GM18526 (cell line): ENCODE results near the gene DPYD.

Source experiments
- POLR2A ChIP-seq: IDR thresholded peaks from 3 replicates; pipeline ENCODE4 v1.6.1; 2011; ENCODE audit not compliant: insufficient read length; ENCODE audit errors: extremely low read depth

Gene DPYD

GRCh38 chr1:97190326-97190725 lies 730.5 kb downstream of the DPYD start:
- no peak for TF ChIP-seq POLR2A

GRCh38 chr1:97186381-97186780 lies 734.5 kb downstream of the DPYD start:
- no peak for TF ChIP-seq POLR2A

DNA sequence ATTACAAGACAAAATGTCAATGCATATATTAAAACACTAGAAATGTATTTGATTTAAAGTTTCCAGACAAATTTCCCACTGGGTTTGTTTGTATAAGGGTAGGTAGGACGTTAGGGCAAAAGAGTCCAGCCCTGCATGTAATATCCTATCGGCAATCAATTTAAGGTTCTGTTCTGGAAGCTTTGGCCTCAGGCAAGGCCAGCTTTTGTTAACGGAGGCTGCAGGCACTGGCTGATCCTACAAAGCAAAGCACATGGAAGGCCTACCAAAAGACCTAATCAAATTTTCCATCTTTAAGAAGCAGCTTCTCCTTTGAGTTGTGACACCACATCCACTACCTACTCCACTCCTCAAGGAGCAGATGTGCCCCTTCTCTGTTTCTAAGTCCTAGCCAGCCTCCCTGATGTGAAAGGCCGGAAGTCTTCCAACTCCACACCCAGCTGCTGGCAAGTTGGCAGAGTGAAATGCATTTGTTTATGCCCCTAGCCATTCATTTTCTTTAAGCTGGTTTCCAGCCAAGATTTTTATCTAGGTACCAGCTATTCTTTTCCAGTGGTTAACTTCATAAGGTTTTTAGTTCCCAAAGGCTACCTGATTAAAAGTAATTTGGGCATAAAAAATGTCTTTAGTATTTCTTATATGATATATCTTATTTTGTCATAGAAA lies 746.7 kb downstream of the DPYD start:
- TF ChIP-seq POLR2A, result no peak

DNA sequence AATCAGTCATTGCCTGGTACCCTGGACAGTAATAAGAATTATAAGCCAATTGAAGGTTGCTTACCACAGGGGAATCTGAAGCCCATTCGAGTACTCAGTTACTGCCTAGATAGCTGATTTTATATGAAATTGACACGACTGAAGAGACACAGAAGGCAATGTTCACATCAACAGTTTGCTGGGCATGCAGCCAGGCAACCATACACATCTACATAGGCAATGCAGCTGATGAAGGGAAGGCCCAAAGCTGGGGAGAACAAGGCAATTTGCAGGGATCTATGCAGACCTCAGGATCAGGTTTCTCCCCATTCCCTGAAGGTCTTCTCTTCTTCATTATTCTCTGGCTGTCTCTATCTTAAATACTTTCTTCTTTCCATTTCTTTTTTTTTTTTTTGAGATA lies 750.5 kb downstream of the DPYD start:
- no peak for TF ChIP-seq POLR2A

DNA sequence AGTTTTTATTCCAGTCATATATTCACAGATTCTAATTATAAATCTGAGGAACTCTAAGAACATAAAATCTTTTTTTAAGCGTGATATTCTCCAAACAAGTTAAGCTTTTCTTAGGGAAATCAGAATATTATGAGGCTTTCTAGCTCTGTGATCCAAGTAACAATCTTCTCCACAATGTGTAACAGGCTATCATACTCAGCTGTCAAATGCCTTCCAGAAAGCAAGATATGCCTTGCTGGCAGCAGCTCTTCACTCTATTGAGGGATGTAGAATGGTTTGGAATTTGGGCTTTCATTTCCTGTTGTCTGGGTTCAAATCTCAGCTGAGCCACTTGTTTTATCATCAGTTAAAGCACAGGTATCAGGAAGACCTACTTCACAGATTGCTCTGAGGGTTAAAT lies 752.8 kb downstream of the DPYD start:
- TF ChIP-seq POLR2A, result no peak

- TF ChIP-seq POLR2A, result no peak
Observed at GRCh38 chr1:97167246-97167645, 753.6 kb downstream of the DPYD start.

GRCh38 chr1:97166626-97167025 lies 754.2 kb downstream of the DPYD start:
- no peak for TF ChIP-seq POLR2A

DNA sequence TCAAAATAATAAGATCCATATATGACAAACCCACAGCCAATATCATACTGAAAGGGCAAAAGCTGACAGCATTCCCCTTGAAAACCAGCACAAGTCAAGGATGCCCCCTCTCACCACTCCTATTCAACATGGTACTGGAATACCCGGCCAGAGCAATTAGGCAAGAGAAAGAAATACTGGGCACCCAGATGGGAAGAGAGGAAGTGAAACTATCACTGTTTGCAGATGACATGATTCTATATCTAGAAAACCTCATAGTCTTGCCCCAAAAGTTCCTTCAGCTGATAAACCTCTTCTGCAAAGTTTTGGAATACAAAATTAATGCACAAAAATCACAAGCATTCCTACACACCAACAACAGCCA lies 756.6 kb downstream of the DPYD start:
- no peak for TF ChIP-seq POLR2A

GRCh38 chr1:97163591-97164275 lies 757.1 kb downstream of the DPYD start:
- no peak for TF ChIP-seq POLR2A

GRCh38 chr1:97160818-97161217 lies 760.0 kb downstream of the DPYD start:
- TF ChIP-seq POLR2A, result no peak

DNA sequence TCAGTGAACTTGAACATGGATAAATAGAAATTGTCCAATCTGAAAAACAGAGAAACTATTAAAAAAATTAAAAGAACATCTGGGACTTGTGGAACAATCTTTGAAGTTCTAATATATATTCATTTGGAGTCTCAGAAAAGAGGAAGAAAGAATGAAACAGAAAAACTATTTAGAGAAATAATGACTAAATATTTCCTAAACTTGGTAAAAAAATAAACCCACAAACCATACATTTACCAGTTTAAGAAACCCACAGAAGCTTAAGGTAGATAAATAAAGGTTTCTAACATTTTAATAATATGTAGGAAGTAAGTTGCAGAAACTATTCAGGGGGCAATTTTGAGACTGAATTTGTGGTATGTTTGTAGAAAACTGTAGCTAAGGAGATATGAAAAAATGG lies 761.5 kb downstream of the DPYD start:
- no peak for TF ChIP-seq POLR2A

- TF ChIP-seq POLR2A, result no peak
Observed at GRCh38 chr1:97158691-97159096, 762.1 kb downstream of the DPYD start.

- TF ChIP-seq POLR2A, result no peak
Observed at GRCh38 chr1:97157991-97158390, 762.8 kb downstream of the DPYD start.

DNA sequence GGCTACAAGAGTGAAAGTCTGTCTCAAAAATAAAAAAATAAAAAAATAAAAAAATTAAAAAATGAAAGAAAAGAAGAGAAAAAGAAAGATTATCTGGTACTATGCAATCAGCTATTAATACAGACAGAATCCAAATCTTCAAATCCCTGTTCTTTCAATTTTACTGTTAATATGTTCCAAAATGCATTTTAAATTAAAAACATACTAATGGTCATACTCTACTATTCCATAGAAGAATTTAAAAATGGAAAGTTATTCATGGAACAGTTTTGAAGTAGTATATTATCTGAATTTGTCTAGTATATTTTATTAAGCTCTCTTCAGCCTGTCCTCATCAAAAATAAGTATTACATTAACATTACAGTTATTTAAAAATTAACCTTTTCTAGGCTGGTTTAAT lies 769.2 kb downstream of the DPYD start:
- no peak for TF ChIP-seq POLR2A

DNA sequence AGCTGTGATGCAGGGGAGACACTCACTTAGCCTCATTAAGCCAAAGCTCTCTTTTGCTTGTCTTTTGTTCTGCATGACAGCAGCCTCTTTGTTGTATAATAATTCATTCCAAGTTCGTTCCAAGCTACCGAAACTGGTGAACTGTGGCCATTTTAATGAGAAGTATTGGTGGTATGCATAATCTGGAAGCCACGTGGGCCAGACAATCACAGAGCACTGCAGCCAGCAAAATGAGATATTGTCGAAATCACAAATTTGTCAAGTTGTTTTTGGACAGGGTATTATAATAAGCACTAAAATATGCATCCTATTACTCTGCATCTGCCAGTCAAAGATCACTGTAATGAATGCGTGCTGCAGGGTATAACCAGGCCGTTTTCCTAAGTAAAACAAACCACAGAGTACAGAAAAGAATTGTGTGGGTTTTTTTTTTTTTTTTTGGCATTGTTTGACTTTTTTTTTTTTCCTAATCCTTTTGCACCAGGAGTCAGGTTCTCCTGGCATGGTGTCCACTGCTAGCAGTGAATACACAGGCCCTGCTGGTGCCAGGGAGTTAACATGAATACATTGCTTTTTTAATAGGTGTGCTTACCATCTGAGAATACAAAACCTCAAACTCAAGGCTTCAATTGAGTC lies 775.4 kb downstream of the DPYD start:
- TF ChIP-seq POLR2A, result no peak

DNA sequence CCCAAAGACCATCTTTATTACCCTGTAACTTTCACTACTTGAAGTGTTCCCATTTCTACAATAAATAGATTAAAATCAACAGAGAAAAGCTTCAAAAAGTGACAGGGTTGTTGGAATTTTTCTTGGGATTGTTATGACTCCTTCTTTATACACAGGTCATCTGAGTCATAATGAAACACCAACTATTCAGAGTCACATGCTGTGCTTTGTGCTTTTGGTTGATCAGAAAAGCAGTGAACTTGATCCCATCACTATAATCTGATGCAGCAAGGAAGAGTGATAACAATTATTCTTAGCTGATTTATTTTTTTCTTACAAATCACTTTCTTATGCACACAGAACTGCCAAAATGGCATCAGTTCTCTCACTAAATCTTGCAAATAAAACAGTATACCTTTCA lies 776.3 kb downstream of the DPYD start:
- no peak for TF ChIP-seq POLR2A
